Small intestine (tissue), 7 donors: ENCODE results near the gene ATP10B. TPM values are rescaled to one million over a fixed set of nuclear protein-coding genes. Genes with fewer than 3 reads are reported as not detected.

Source experiments
- DNase-seq, 2 donors: peaks; one replicate each; pipeline versions ENCODE4 v3.0.0 to v3.0.0-alpha.2; 2013
- FAIRE-seq: peaks from 2 replicates; lab custom pipeline; 2012; peaks lifted over from hg19 to GRCh38; lab: Jason Lieb, UNC
- H3K27ac ChIP-seq, 3 donors: one replicate each; pipeline ENCODE4 v1.5.1; 2013; ENCODE audit warnings: low read length in 2 of 3, mild to moderate bottlenecking in 2 of 3, control low read depth in 1 of 3, inconsistent platforms in 1 of 3, low read depth in 1 of 3, moderate library complexity in 1 of 3
- H3K27me3 ChIP-seq, 3 donors: one replicate each; pipeline ENCODE4 v1.6.1; 2013; ENCODE audit warnings: low read length in 3 of 3, inconsistent platforms in 1 of 3; ENCODE audit not compliant: control insufficient read depth in 3 of 3, insufficient read depth in 3 of 3
- H3K36me3 ChIP-seq, 3 donors: one replicate each; pipeline ENCODE4 v1.6.1; 2013; ENCODE audit warnings: low read length in 3 of 3, inconsistent platforms in 1 of 3, low read depth in 1 of 3, mild to moderate bottlenecking in 1 of 3, moderate library complexity in 1 of 3; ENCODE audit not compliant: control insufficient read depth in 3 of 3, insufficient read depth in 2 of 3
- H3K4me1 ChIP-seq, 3 donors: one replicate each; pipeline ENCODE4 v1.6.1; 2013; ENCODE audit warnings: low read length in 2 of 3, inconsistent platforms in 1 of 3, low read depth in 1 of 3, mild to moderate bottlenecking in 1 of 3, moderate library complexity in 1 of 3; ENCODE audit not compliant: control insufficient read depth in 3 of 3, insufficient read depth in 2 of 3
- H3K4me3 ChIP-seq, 3 donors: one replicate each; pipeline ENCODE4 v1.5.1; 2013; ENCODE audit warnings: low read length in 3 of 3, control low read depth in 1 of 3, inconsistent platforms in 1 of 3, low read depth in 1 of 3, mild to moderate bottlenecking in 1 of 3, moderate library complexity in 1 of 3
- H3K9me3 ChIP-seq, 2 donors: one replicate each; pipeline ENCODE4 v1.6.1; 2013; ENCODE audit warnings: low read depth in 1 of 2, low read length in 1 of 2; ENCODE audit not compliant: control insufficient read depth in 2 of 2, insufficient read depth in 1 of 2
- WGBS, 3 donors: extraction: QIAGEN DNeasy Blood & Tissue Kit; methylation state at CpG; one replicate each; pipeline ENCODE4 v1.1.7; 2013; 5-methylcytosine and 5-hydroxymethylcytosine counted together
- polyA plus RNA-seq, 4 donors: library from polyadenylated mRNA; stranded (reverse) in 3 of 4; unstranded in 1 of 4; fragments of 200-250 nt in 3 of 4; fragments of 120-200 nt in 1 of 4; gene quantifications; one replicate each; pipeline versions ENCODE4 v1.2.1 to v1.2.3, GENCODE V29; 2013
- donor health status: healthy with polysubstance abuse.
- donor health status: control.
- donor health status: control.
- donor health status: Bipolar disorder and iron deficiency.
- donor health status: healthy.

Gene ATP10B
- polyA plus RNA-seq, 4 donors, result 3.4 to 33.7 (median 14.2) TPM

- no peaks in the 10 kb centered on the region for H3K36me3 ChIP-seq
- FAIRE-seq (no peak), DNase-seq (no peak)
- no peak overlapping the region for H3K4me3 ChIP-seq
- H3K27ac ChIP-seq, result no peak overlapping the region
- 59 to 83% (median 76%) methylated on average over 1 of the region's 1 CpG for WGBS, 3 donors
- peaks cover 0 to 2% (median 0%) of the 10 kb centered on the region in 3 donors for H3K4me1 ChIP-seq
- no peaks in the 10 kb centered on the region for H3K27me3 ChIP-seq
- H3K9me3 ChIP-seq, result no peaks in the 10 kb centered on the region
Observed at GRCh38 chr5:160524827-160525226, 327.2 kb downstream of the ATP10B start.

GRCh38 chr5:160523502-160524163 is 328.4 kb downstream of the ATP10B start:
- WGBS, 3 donors, result 79 to 91% (median 83%) methylated on average over 4 of the region's 4 CpGs
- Histone ChIP-seq H3K36me3 (no peaks in the 10 kb centered on the region), H3K27me3 (no peaks in the 10 kb centered on the region), H3K4me3 (no peak overlapping the region), H3K9me3 (no peaks in the 10 kb centered on the region), H3K27ac (no peak overlapping the region), H3K4me1 (peaks cover 0 to 2% (median 0%) of the 10 kb centered on the region in 3 donors)
- DNase-seq, result no peak
- FAIRE-seq, result no peak

GRCh38 chr5:160521392-160521663 is 330.7 kb downstream of the ATP10B start:
- Histone ChIP-seq H3K4me1 (peaks cover 0 to 2% (median 0%) of the 10 kb centered on the region in 3 donors), H3K27me3 (no peaks in the 10 kb centered on the region), H3K36me3 (no peaks in the 10 kb centered on the region), H3K27ac (no peak overlapping the region), H3K4me3 (no peak overlapping the region), H3K9me3 (no peaks in the 10 kb centered on the region)
- no peak for DNase-seq
- FAIRE-seq, result no peak

DNA sequence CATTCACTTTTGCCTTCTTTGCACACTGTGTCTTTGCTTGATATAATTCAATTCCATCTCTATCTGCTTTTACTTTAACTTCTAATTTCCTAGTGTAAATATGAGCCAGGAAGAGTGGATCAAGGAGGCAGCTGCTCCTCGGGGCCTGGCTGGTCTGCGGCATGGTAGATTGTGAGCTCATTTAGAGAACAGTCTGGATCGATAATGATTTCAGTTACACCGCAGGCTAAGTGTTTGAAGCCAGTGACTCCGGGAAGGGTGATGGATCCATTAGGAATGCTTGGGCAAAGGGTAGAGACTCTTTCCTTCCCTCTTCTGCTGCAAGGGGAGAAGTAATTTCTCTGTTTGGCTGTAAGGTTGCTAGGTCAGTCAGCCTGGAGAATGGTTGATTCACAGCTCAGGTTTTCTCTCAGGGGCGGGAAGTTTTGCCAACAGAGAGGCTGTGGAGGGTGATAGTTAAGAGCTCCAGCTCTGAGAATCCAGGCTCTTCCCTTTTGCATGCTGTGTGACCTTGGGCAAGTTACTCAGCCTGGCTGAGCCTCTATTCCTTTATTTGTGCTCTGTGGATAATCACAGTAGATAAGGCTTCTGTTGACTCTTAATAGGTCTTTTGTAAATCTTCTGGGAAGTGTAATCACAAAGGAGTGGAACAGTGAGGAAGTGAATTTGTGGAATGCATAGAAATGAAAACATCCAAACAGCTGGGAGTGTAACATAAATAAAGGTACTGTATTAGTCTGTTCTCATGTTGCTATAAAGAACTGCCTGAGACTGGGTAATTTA is 331.2 kb downstream of the ATP10B start:
- peaks cover 0 to 2% (median 0%) of the 10 kb centered on the region in 3 donors for H3K4me1 ChIP-seq
- H3K4me3 ChIP-seq, result no peak overlapping the region
- H3K9me3 ChIP-seq, result no peaks in the 10 kb centered on the region
- WGBS, 3 donors, result 68 to 81% (median 74%) methylated on average over 6 of the region's 6 CpGs
- no peak overlapping the region for H3K27ac ChIP-seq
- DNase-seq (no peak), FAIRE-seq (no peak)
- no peaks in the 10 kb centered on the region for H3K27me3 ChIP-seq
- H3K36me3 ChIP-seq, result no peaks in the 10 kb centered on the region

DNA sequence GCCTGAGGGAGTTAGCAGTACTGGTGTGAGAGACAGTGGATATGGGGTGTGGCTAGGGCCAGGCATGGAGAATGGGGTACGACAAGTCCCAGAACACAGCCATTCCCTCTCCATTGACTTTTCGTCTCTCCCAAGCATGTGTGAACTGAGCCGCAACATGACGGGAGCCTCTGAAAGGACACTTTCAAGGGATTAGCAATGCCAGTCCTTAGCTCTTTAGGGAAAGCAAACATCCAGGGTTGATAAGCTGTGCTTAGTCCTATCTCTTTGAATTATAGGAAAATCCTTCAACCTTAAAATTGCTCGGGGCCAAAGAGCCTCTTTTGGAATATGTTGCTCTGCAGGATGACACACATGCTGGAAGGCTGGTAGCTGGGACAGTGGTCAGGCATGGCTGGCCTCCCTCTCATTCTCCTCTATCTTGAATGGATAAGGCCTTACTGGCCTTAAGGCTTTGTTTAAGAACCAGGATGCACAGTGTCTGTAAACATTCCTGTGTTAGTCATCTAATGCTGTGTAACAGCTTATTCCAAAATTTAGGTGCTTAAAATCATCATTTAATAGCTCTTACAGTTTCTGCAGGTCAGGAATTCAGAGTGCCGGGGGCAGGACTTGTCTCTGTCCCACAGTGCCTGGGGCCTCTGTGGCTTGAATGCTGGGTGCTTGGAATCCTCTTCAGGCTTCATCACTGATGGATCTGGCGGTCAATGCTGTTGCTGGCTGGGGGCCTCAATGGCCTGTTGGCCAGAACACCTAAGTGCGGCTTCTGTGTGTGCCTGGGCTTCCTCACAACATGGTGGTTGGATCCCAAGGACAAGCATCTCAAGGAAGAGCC is 335.1 kb downstream of the ATP10B start:
- 93 to 96% (median 96%) methylated on average over 8 of the region's 8 CpGs for WGBS, 3 donors
- Histone ChIP-seq H3K9me3 (no peaks in the 10 kb centered on the region), H3K4me1 (peaks cover 0 to 3% (median 0%) of the 10 kb centered on the region in 3 donors), H3K27ac (no peak overlapping the region), H3K27me3 (no peaks in the 10 kb centered on the region), H3K36me3 (no peaks in the 10 kb centered on the region), H3K4me3 (no peak overlapping the region)
- FAIRE-seq (no peak), DNase-seq (no peak)

GRCh38 chr5:160514866-160515265 is 337.1 kb downstream of the ATP10B start:
- H3K27ac ChIP-seq, result no peak overlapping the region
- H3K27me3 ChIP-seq, result no peaks in the 10 kb centered on the region
- peaks cover 0 to 3% (median 0%) of the 10 kb centered on the region in 3 donors for H3K4me1 ChIP-seq
- WGBS, 3 donors, result 93 to 96% (median 95%) methylated on average over 3 of the region's 3 CpGs
- DNase-seq (no peak), FAIRE-seq (no peak)
- H3K9me3 ChIP-seq, result no peaks in the 10 kb centered on the region
- H3K4me3 ChIP-seq, result no peak overlapping the region
- H3K36me3 ChIP-seq, result no peaks in the 10 kb centered on the region

GRCh38 chr5:160514191-160514590 is 337.8 kb downstream of the ATP10B start:
- Histone ChIP-seq H3K27me3 (no peaks in the 10 kb centered on the region), H3K4me3 (no peak overlapping the region), H3K9me3 (no peaks in the 10 kb centered on the region), H3K4me1 (peaks cover 0 to 3% (median 0%) of the 10 kb centered on the region in 3 donors), H3K27ac (no peak overlapping the region), H3K36me3 (no peaks in the 10 kb centered on the region)
- WGBS, 3 donors, result 87 to 90% (median 89%) methylated on average over 2 of the region's 2 CpGs
- DNase-seq (no peak), FAIRE-seq (no peak)

DNA sequence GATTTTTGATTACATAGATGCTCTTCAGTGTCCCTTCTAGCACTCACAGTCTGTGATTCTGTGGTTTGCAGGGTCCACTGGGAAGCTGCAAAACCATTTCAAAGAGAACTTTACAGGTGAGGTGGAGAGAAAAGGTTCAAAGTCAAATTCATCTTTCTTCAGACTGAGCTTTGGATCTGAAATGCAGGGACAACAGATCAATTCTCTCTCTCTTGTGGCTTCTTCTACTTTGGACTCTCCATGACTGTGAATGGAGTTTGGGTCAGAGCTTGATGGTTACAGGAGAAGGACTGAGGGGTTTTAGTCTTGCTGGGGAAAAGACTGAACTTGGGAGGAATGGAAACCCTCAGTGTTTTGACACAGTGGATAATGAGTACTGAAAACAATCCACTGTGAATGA is 338.5 kb downstream of the ATP10B start:
- FAIRE-seq, result no peak
- Histone ChIP-seq H3K9me3 (no peaks in the 10 kb centered on the region), H3K36me3 (no peaks in the 10 kb centered on the region), H3K27ac (no peak overlapping the region), H3K4me3 (no peak overlapping the region), H3K4me1 (peaks cover 0 to 3% (median 0%) of the 10 kb centered on the region in 3 donors), H3K27me3 (no peaks in the 10 kb centered on the region)
- DNase-seq, result no peak
